Gastroesophageal sphincter (tissue), 4 donors: Measurements from ENCODE around the gene C6. TPM values are rescaled to one million over a fixed set of nuclear protein-coding genes. Genes with fewer than 3 reads are reported as not detected.
"Not testable (repeated sequence)": the region's sequence is repeated elsewhere in the genome, so short reads cannot be mapped to it uniquely, and the experiment has no call there.

Experiments
- ATAC-seq: fragments of 150-250 bp; one replicate; pipeline ENCODE4 v1.9.1; 2016; ENCODE audit warnings: mild to moderate bottlenecking, moderate library complexity
- H3K27ac ChIP-seq, 4 donors: fragments of 200-600 bp; sonication (generic) in 3 of 4; 1 replicate in 3 of 4; 2 replicates in 1 of 4; pipeline ENCODE4 v1.5.1; 2016 to 2019
- H3K27me3 ChIP-seq: fragments of 200-600 bp; sonication (generic); one replicate; pipeline ENCODE4 v1.5.1; 2019
- H3K36me3 ChIP-seq, 2 donors: fragments of 200-600 bp; sonication (generic); one replicate each; pipeline ENCODE4 v1.5.1; 2019; ENCODE audit warnings: control low read depth in 1 of 2
- H3K4me1 ChIP-seq, 3 donors: fragments of 200-600 bp; sonication (generic); 1 replicate in 2 of 3; 2 replicates in 1 of 3; pipeline ENCODE4 v1.5.1; 2016 to 2019; ENCODE audit warnings: control low read depth in 2 of 3
- H3K4me3 ChIP-seq, 2 donors: fragments of 200-600 bp; sonication (generic); one replicate each; pipeline ENCODE4 v1.5.1; 2019; ENCODE audit warnings: mild to moderate bottlenecking in 1 of 2, moderate library complexity in 1 of 2
- H3K9me3 ChIP-seq, 3 donors: fragments of 200-600 bp; sonication (generic); one replicate each; pipeline ENCODE4 v1.5.1; 2017 to 2019; ENCODE audit warnings: control low read depth in 2 of 3
- CTCF ChIP-seq, 4 experiments: fragments of 200-600 bp in 2 of 4; fragments of 450-650 bp in 2 of 4; sonication (generic) in 1 of 4; IDR thresholded peaks; one replicate each; pipeline ENCODE4 v1.5.1; 2017 to 2019; ENCODE audit warnings: antibody characterized with exemption in 4 of 4, mild to moderate bottlenecking in 2 of 4, moderate library complexity in 2 of 4
- EP300 ChIP-seq: sonication (generic); formaldehyde crosslinking; IDR thresholded peaks from one replicate; pipeline ENCODE4 v1.6.1; 2017; ENCODE audit warnings: antibody characterized with exemption, mild to moderate bottlenecking
- POLR2A ChIP-seq, 2 donors: fragments of 450-650 bp; IDR thresholded peaks; one replicate each; pipeline ENCODE4 v1.6.1; 2017; ENCODE audit warnings: antibody characterized with exemption in 2 of 2, mild to moderate bottlenecking in 2 of 2, moderate library complexity in 1 of 2
- POLR2AphosphoS5 ChIP-seq: sonication (generic); formaldehyde crosslinking; IDR thresholded peaks from one replicate; pipeline ENCODE4 v1.6.1; 2017; ENCODE audit warnings: antibody characterized with exemption
- WGBS, 2 donors: methylation state at CpG; one replicate each; pipeline ENCODE4 v1.1.5; 2018; ENCODE audit warnings: low coverage in 1 of 2; 5-methylcytosine and 5-hydroxymethylcytosine counted together
- total RNA-seq, 4 donors: library from RNA; depleted of rRNA; stranded (reverse); fragments of >200 nt; gene quantifications; one replicate each; pipeline ENCODE4 v1.1.0, GENCODE V29; 2016

C6 gene
- total RNA-seq, 4 donors from 2014 or later, result 1.7 to 9.2 (median 3.5) TPM

GRCh38 chr5:41214182-41214581 lies 850 bp upstream of the C6 start:
- no peak for ATAC-seq
- H3K9me3 ChIP-seq, result peaks cover 0 to 4% (median 0%) of the 10 kb centered on the region in 3 donors
- no peak overlapping the region for H3K27ac ChIP-seq
- H3K27me3 ChIP-seq, result no peaks in the 10 kb centered on the region
- TF ChIP-seq EP300 (no peak), CTCF (IDR thresholded peaks at IDR 0.05) (no peak), POLR2AphosphoS5 (no peak), POLR2A (IDR thresholded peaks at IDR 0.05) (no peak)
- peaks cover 0 to 8% (median 4%) of the 10 kb centered on the region in 3 donors for H3K4me1 ChIP-seq
- H3K4me3 ChIP-seq, result no peak overlapping the region
- no peaks in the 10 kb centered on the region for H3K36me3 ChIP-seq

GRCh38 chr5:41212935-41213334 lies 397 bp downstream of the C6 start:
- H3K27ac ChIP-seq, result no peak overlapping the region
- TF ChIP-seq CTCF (IDR thresholded peaks at IDR 0.05) (no peak), POLR2A (IDR thresholded peaks at IDR 0.05) (no peak), EP300 (no peak), POLR2AphosphoS5 (no peak)
- 82% methylated on average over 1 of the region's 1 CpG; no CpG with 5 or more reads in 1 of the 2 donors for WGBS, 2 donors
- ATAC-seq, result no peak
- no peaks in the 10 kb centered on the region for H3K4me1 ChIP-seq
- H3K4me3 ChIP-seq, result no peak overlapping the region
- H3K36me3 ChIP-seq, result no peaks in the 10 kb centered on the region
- peaks cover 0 to 4% (median 0%) of the 10 kb centered on the region in 3 donors for H3K9me3 ChIP-seq
- H3K27me3 ChIP-seq, result no peaks in the 10 kb centered on the region

GRCh38 chr5:41211417-41211816 lies 1.9 kb downstream of the C6 start:
- TF ChIP-seq EP300 (no peak), CTCF (IDR thresholded peaks at IDR 0.05) (no peak), POLR2A (IDR thresholded peaks at IDR 0.05) (no peak), POLR2AphosphoS5 (no peak)
- Histone ChIP-seq H3K27me3 (no peaks in the 10 kb centered on the region), H3K9me3 (peaks cover 0 to 4% (median 0%) of the 10 kb centered on the region in 3 donors), H3K4me3 (no peak overlapping the region), H3K36me3 (no peaks in the 10 kb centered on the region), H3K4me1 (no peaks in the 10 kb centered on the region), H3K27ac (no peak overlapping the region)
- no peak for ATAC-seq
- 94 to 100% methylated on average over 4 of the region's 4 CpGs for whole genome bisulfite sequencing, 2 donors

- H3K9me3 ChIP-seq, result peaks cover 0 to 22% (median 0%) of the 10 kb centered on the region in 3 donors
- H3K27me3 ChIP-seq, H3K27ac ChIP-seq, H3K36me3 ChIP-seq, H3K4me1 ChIP-seq, ATAC-seq, H3K4me3 ChIP-seq: not testable (repeated sequence)
- 80% methylated on average over 1 of the region's 8 CpGs; no CpG with 5 or more reads in 1 of the 2 donors for whole genome bisulfite sequencing, 2 donors
Observed at GRCh38 chr5:41205475-41205874, 7.9 kb downstream of the C6 start.

- ATAC-seq, result no peak
- H3K27ac ChIP-seq, result no peak overlapping the region
- H3K9me3 ChIP-seq, result peaks cover 0 to 18% (median 0%) of the 10 kb centered on the region in 3 donors
- no peaks in the 10 kb centered on the region for H3K4me1 ChIP-seq
- no peaks in the 10 kb centered on the region for H3K27me3 ChIP-seq
- WGBS, 2 donors, result 77 to 89% methylated on average over 2 of the region's 2 CpGs
- no peak for TF ChIP-seq POLR2A (IDR thresholded peaks at IDR 0.05)
- TF ChIP-seq EP300, result no peak
- no peak for TF ChIP-seq POLR2AphosphoS5
- no peak for TF ChIP-seq CTCF (IDR thresholded peaks at IDR 0.05)
- H3K4me3 ChIP-seq, result no peak overlapping the region
- no peaks in the 10 kb centered on the region for H3K36me3 ChIP-seq
Observed at GRCh38 chr5:41203033-41203432, 10.3 kb downstream of the C6 start.
